Measurements from ENCODE around the gene IL17RB.

- TF ChIP-seq CTCF (IDR thresholded peaks at IDR 0.05) = no peak
- TF ChIP-seq POLR2A (IDR thresholded peaks at IDR 0.05; ENCODE audit: low read depth) = no peak
- no peak for TF ChIP-seq POLR2AphosphoS5 (IDR thresholded peaks at IDR 0.05)
Measured at GRCh38 chr3:53808496-53808895, 37.9 kb upstream of the IL17RB start.
